Measurements from ENCODE around the gene PTPRM. TPM values are rescaled to one million over a fixed set of nuclear protein-coding genes. Genes with fewer than 3 reads are reported as not detected.

PTPRM gene
- total RNA-seq, 1 donor from 2014 or later, result 131 TPM

DNA sequence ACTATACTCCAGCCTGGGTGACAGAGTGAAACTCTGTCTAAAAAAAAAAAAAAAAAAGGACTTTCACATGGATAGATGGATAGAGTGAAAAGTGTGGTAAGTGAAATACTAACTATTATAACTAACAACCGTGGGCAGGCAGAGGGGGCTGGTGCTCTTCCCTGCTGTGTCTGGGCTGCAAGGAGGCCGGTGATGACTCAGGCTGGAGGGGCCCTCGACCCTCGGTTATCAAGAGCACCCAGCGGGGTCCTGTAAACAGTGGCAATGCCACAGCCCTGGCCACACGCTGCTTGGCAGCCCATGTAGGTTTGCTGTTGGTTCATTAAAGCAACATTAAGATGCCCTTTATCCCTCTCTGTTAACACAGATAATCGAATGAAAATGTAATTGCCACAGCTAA lies 857.4 kb downstream of the PTPRM start:
- Mint-ChIP-seq H3K9me3 (ENCODE audit: low read depth) (no peaks in the 10 kb centered on the region), H3K4me1 (ENCODE audit: low read depth) (peaks cover 35% of the 10 kb centered on the region), H3K4me3 (ENCODE audit: unreplicated experiment) (no peak overlapping the region), H3K36me3 (ENCODE audit: low read depth) (no peaks in the 10 kb centered on the region), H3K27me3 (ENCODE audit: low read depth) (no peaks in the 10 kb centered on the region), H3K27ac (ENCODE audit: unreplicated experiment) (peak overlapping the region; percentile 12)
- TF ChIP-seq, protein P1, sequence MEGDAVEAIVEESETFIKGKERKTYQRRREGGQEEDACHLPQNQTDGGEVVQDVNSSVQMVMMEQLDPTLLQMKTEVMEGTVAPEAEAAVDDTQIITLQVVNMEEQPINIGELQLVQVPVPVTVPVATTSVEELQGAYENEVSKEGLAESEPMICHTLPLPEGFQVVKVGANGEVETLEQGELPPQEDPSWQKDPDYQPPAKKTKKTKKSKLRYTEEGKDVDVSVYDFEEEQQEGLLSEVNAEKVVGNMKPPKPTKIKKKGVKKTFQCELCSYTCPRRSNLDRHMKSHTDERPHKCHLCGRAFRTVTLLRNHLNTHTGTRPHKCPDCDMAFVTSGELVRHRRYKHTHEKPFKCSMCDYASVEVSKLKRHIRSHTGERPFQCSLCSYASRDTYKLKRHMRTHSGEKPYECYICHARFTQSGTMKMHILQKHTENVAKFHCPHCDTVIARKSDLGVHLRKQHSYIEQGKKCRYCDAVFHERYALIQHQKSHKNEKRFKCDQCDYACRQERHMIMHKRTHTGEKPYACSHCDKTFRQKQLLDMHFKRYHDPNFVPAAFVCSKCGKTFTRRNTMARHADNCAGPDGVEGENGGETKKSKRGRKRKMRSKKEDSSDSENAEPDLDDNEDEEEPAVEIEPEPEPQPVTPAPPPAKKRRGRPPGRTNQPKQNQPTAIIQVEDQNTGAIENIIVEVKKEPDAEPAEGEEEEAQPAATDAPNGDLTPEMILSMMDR (IDR thresholded peaks at IDR 0.05), result no peak
- no peak for DNase-seq (ENCODE audit: low spot score)

DNA sequence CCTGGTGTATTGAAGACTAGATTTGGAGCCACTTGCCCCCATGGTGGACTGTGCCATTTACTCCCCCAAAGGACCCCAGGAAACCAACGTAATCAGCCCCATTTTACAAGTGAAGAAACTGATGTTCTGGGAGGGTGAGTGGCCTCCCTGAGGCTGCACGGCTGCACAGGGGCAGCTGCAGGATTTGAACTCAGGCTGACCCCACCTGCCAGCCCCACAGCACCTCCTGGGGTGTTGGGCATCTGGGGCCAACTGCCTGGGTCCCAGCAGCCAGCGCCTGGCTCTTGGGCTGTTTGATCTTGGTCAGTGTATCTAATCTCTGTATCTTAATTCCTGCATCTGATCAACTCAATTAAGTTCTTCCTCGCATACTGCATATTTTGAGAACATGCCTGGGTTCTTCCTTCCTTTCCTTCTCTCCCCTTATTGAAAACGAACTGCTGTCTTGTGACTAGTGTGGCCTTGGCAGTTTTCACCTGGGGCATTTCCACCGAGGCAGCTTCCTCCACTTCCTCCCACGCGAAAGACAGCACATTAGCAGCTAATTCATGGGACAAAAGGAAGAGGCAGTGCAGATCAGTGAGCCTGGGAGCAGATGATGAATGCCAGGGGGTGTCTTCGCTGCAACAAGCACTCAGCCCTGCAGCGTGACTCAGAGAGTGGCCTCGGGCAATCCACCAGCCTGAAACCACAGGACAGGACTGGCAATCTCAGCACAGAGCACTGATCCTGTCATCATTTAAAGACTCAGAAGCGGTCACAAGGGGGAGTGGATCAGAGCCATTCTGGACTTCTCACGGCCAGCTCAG lies 858.0 kb downstream of the PTPRM start:
- TF ChIP-seq, protein P1 (IDR thresholded peaks at IDR 0.05), result no peak
- no peak for DNase-seq (ENCODE audit: low spot score)
- Mint-ChIP-seq H3K36me3 (ENCODE audit: low read depth) (no peaks in the 10 kb centered on the region), H3K4me1 (ENCODE audit: low read depth) (peaks cover 35% of the 10 kb centered on the region), H3K9me3 (ENCODE audit: low read depth) (no peaks in the 10 kb centered on the region), H3K27me3 (ENCODE audit: low read depth) (no peaks in the 10 kb centered on the region), H3K27ac (ENCODE audit: unreplicated experiment) (peak overlapping the region; percentile 87), H3K4me3 (ENCODE audit: unreplicated experiment) (no peak overlapping the region)

DNA sequence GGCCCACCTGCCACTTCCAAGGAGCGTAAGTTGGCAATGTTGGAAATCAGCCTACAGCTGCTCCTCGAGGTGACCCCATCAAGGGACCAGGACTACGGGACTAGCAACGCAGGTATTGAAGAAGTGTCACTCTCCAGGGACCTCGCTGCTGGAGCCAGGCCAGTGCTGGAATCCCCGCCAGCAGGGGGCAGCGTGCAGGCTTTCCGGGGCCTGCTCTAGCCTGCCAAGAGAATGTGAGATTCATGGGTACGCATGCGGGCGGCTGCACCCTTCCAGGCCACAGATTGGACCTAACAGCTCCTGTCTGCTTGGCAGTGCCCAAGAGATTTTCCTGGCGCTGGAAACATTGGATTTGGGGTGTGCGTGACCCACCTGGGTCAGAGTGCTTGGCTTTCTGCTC lies 859.3 kb downstream of the PTPRM start:
- no peaks in the 10 kb centered on the region for H3K36me3 Mint-ChIP-seq (ENCODE audit: low read depth)
- H3K9me3 Mint-ChIP-seq (ENCODE audit: low read depth), result no peaks in the 10 kb centered on the region

DNA sequence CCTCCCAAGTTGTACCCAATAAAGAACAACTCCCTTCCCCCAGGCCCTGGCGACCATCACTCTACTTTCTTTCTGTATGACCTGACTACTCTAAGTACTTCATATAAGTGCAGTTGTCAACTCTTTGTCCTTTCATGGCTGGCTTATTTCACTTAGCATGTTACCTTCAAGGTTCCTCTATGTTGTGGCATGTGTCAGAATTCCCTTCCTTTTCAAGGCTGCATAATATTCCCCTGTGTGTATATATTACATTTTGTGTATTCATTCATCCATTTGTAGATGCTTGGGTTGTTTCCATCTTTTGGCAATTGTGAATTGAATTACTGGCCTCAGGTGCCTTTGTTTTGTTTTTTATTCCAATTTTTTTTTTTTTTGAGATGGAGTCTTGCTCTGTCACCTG lies 860.2 kb downstream of the PTPRM start:
- H3K9me3 Mint-ChIP-seq (ENCODE audit: low read depth), result no peaks in the 10 kb centered on the region
- no peak overlapping the region for H3K27ac Mint-ChIP-seq (ENCODE audit: unreplicated experiment)
- no peaks in the 10 kb centered on the region for H3K36me3 Mint-ChIP-seq (ENCODE audit: low read depth)
- DNase-seq (ENCODE audit: low spot score), result no peak
- peaks cover 2% of the 10 kb centered on the region for H3K27me3 Mint-ChIP-seq (ENCODE audit: low read depth)
- TF ChIP-seq, protein P1 (IDR thresholded peaks at IDR 0.05), result no peak
- H3K4me1 Mint-ChIP-seq (ENCODE audit: low read depth), result peaks cover 35% of the 10 kb centered on the region
- H3K4me3 Mint-ChIP-seq (ENCODE audit: unreplicated experiment), result no peak overlapping the region

More for the DNA sequence above, 859.3 kb downstream of the PTPRM start:
- H3K27me3 Mint-ChIP-seq (ENCODE audit: low read depth), result no peaks in the 10 kb centered on the region
- TF ChIP-seq, protein P1 (IDR thresholded peaks at IDR 0.05), result peak; percentile 57
- no peak overlapping the region for H3K27ac Mint-ChIP-seq (ENCODE audit: unreplicated experiment)
- no peak overlapping the region for H3K4me3 Mint-ChIP-seq (ENCODE audit: unreplicated experiment)
- peaks cover 35% of the 10 kb centered on the region for H3K4me1 Mint-ChIP-seq (ENCODE audit: low read depth)
- no peak for DNase-seq (ENCODE audit: low spot score)

GRCh38 chr18:8428951-8429350 lies 861.8 kb downstream of the PTPRM start:
- H3K27ac Mint-ChIP-seq (ENCODE audit: unreplicated experiment), result no peak overlapping the region
- DNase-seq (ENCODE audit: low spot score), result no peak
- no peaks in the 10 kb centered on the region for H3K36me3 Mint-ChIP-seq (ENCODE audit: low read depth)
- peaks cover 19% of the 10 kb centered on the region for H3K4me1 Mint-ChIP-seq (ENCODE audit: low read depth)
- no peak overlapping the region for H3K4me3 Mint-ChIP-seq (ENCODE audit: unreplicated experiment)
- H3K27me3 Mint-ChIP-seq (ENCODE audit: low read depth), result peaks cover 2% of the 10 kb centered on the region
- no peaks in the 10 kb centered on the region for H3K9me3 Mint-ChIP-seq (ENCODE audit: low read depth)
- TF ChIP-seq, protein P1 (IDR thresholded peaks at IDR 0.05), result no peak
